ENCODE results near the gene CCR1. TPM values are rescaled to one million over a fixed set of nuclear protein-coding genes. Genes with fewer than 3 reads are reported as not detected.

Gene CCR1
- total and polyA plus RNA-seq, 2 of the 4 experiments (the other 2 are of a cell fraction) = not detected

DNA sequence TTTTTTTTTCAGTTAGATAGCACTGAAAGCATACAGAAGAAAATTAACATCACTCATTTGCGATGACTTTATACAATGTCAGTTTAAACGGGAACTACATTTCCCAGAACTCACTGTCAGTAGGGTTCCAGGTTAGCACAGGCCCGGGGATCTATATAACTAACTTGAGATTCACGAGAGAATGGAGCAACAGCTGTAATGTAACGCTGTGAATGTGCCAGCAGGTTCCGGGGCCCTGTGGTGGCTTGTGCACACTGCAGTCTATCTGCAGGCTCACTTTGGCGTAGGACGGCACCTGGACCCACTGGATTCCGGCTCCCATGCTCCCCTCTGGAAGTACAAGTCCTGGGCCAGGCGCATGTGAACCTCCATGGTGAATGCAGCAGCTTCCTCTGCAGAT lies 19.4 kb downstream of the CCR1 start:
- no peak for DNase-seq
- H3K4ac ChIP-seq (ENCODE audit: low read depth, low read length) = no peak overlapping the region
- H3K36me3 ChIP-seq (ENCODE audit: control insufficient read depth, insufficient read depth, low read length) = no peaks in the 10 kb centered on the region
- in situ Hi-C loops (cut with MboI; ENCODE audit: low sequenced_read_pairs) (no loop called here), intact Hi-C loops (cut with micrococcal nuclease) (no loop called here), dilution Hi-C loops (cut with HindIII; ENCODE audit: low sequenced_read_pairs, unreplicated experiment) (no loop called here)
- no peak overlapping the region for H3K27ac ChIP-seq (ENCODE audit: insufficient read depth, low read length)
- H2AFZ ChIP-seq (replicated peaks; ENCODE audit: low read length, poor library complexity) = no peak overlapping the region
- no peak overlapping the region for H3K56ac ChIP-seq (ENCODE audit: extremely low read depth, insufficient read depth, low read length)
- no peaks in the 10 kb centered on the region for H4K20me1 ChIP-seq (ENCODE audit: insufficient read depth, low read length)
- no peak overlapping the region for H4K91ac ChIP-seq (ENCODE audit: insufficient read depth, low read depth, low read length)
- no peak overlapping the region for H3K4me2 ChIP-seq (ENCODE audit: low read depth, low read length)
- H3K14ac ChIP-seq (replicated peaks; ENCODE audit: low read depth, low read length) = no peak overlapping the region
- no peak overlapping the region for H3K4me3 ChIP-seq (ENCODE audit: insufficient read depth, low read depth, low read length)
- H4K8ac ChIP-seq (ENCODE audit: low read depth in 2 of 2, low read length in 2 of 2) = no peak overlapping the region
- H3K18ac ChIP-seq (ENCODE audit: low read depth, low read length) = no peak overlapping the region
- no peak overlapping the region for H3K9ac ChIP-seq (ENCODE audit: low read depth, low read length)
- H3K4me1 ChIP-seq (ENCODE audit: control insufficient read depth, insufficient read depth, low read length) = no peaks in the 10 kb centered on the region
- H3K9me1 ChIP-seq (ENCODE audit: insufficient read depth, low read length) = no peaks in the 10 kb centered on the region
- ChIA-PET CTCF (no interaction called here), POLR2A (ENCODE audit: unreplicated experiment) (no interaction called here)
- H2BK120ac ChIP-seq (ENCODE audit: low read depth, low read length) = no peak overlapping the region
- TF ChIP-seq, protein P1, sequence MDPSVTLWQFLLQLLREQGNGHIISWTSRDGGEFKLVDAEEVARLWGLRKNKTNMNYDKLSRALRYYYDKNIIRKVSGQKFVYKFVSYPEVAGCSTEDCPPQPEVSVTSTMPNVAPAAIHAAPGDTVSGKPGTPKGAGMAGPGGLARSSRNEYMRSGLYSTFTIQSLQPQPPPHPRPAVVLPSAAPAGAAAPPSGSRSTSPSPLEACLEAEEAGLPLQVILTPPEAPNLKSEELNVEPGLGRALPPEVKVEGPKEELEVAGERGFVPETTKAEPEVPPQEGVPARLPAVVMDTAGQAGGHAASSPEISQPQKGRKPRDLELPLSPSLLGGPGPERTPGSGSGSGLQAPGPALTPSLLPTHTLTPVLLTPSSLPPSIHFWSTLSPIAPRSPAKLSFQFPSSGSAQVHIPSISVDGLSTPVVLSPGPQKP (IDR thresholded peaks at IDR 0.05; ENCODE audit: borderline replicate concordance, low read depth, low read length) = no peak
- TF ChIP-seq MAFK (IDR thresholded peaks at IDR 0.05; ENCODE audit: low read depth, low read length) = no peak
- peaks cover 7% of the 10 kb centered on the region for H3K27me3 ChIP-seq (ENCODE audit: control insufficient read depth, insufficient read depth, low read length)
- no peak overlapping the region for H3K23ac ChIP-seq (ENCODE audit: low read depth, low read length)
- no peak overlapping the region for H2BK5ac ChIP-seq (ENCODE audit: low read depth, low read length, poor library complexity, severe bottlenecking)
- BruUV-seq (replicated peaks) = no TSS peak
- WGBS, 2 experiments (ENCODE audit: extremely low coverage in 2 of 2, insufficient read length in 1 of 2) = 81% methylated on average over 5 of the region's 10 CpGs; no CpG with 5 or more reads in 1 of the 2 experiments
- H3K9me3 ChIP-seq (ENCODE audit: control insufficient read depth, insufficient read depth, low read length) = peaks cover 6% of the 10 kb centered on the region; the same call in 1 of the 2 replicates
- H2BK20ac ChIP-seq (ENCODE audit: low read depth, low read length) = no peak overlapping the region
- H2AK5ac ChIP-seq (ENCODE audit: low read depth, low read length) = no peak overlapping the region
- ATAC-seq (ENCODE audit: low read depth) = no peak
- no peaks in the 10 kb centered on the region for H3K79me1 ChIP-seq (ENCODE audit: low read depth in 1 of 2, low read length in 2 of 2)
- no peak overlapping the region for H2BK15ac ChIP-seq (ENCODE audit: low read depth, low read length)
- no peak overlapping the region for H2AK9ac ChIP-seq (replicated peaks; ENCODE audit: low read depth, low read length, poor library complexity)
- no peak overlapping the region for H4K5ac ChIP-seq (ENCODE audit: low read depth, low read length)

All from IMR-90 (cell line).